Measurements from ENCODE around the gene CLN6.

DNA sequence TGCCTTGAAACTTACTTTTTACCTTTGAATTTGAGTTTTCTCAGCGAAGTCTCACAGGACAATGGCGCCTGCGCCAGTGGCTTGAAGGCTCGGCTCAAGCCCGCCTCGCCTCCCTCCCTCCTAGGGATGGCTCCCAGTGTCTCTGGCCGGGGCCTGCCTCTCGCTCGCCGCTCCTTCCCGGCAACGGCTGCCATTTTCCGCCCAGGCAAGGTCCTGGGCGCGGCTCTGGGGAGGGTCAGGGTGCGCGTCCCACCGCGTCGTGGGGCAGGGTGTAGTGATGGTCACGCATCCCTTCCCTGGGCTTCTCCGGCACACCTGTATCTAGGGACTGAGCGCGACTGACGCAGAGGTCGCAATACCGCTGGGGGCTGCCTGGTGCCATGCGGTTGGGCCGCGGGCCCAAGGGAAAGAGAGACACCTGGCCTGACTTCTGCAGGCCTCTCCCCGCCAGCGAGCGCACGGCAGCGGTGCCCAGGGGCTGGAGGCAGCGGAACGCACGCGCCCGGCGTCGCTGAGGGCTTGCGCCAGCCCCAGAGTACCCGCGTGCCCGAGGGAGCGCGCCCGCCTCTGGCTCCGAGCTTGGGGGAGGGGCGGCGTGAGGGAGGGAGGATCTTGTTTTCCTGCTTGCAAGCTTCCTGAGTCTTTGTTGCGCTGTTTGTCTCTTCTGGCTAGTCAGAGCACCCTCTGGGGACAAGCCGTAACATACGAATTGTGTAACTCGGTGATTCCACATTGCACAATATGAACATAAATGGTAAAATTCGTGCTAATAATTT lies 27.3 kb upstream of the CLN6 start:
- TF ChIP-seq, protein P1, sequence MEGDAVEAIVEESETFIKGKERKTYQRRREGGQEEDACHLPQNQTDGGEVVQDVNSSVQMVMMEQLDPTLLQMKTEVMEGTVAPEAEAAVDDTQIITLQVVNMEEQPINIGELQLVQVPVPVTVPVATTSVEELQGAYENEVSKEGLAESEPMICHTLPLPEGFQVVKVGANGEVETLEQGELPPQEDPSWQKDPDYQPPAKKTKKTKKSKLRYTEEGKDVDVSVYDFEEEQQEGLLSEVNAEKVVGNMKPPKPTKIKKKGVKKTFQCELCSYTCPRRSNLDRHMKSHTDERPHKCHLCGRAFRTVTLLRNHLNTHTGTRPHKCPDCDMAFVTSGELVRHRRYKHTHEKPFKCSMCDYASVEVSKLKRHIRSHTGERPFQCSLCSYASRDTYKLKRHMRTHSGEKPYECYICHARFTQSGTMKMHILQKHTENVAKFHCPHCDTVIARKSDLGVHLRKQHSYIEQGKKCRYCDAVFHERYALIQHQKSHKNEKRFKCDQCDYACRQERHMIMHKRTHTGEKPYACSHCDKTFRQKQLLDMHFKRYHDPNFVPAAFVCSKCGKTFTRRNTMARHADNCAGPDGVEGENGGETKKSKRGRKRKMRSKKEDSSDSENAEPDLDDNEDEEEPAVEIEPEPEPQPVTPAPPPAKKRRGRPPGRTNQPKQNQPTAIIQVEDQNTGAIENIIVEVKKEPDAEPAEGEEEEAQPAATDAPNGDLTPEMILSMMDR (conservative IDR thresholded peaks at IDR 0.05; ENCODE audit: low read length) = no peak
- TF ChIP-seq EZH2phosphoT487 (IDR thresholded peaks at IDR 0.05; ENCODE audit: borderline replicate concordance) = no peak
